ENCODE data around the gene GPX3.

GPX3 gene

DNA sequence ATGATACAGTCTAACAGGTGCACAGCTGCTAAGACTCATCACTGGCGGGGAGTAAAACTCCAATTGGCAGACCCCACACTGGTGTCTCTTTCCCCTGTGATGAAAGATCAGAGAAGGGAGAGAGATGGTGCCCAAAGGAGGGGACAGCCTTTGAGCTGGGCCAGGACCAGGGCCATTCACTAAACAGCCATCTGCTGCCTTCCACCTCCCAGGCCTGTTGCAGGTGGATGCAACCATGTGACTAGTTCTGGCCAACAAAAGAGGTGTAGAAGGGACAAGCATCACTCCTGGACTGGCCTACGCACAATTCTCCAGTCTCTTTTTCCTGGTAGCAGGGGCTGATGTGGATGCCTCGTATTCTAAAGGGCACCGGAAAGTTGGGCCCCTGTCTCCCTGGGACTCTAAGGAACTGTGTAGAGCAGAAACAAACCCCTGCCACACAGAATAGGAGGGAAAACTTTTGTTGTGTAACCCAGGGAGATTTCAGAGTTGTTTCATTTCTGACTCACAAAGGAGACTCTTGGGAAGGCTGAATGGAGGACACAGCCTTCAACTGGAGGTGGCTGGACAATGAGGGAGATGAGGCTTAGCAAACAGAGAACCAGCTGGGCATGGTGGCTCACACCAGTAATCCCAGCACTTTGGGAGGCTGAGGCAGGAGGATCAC lies 33.5 kb downstream of the GPX3 start:
- H3K27ac ChIP-seq, result peak overlapping the region; percentile 16
- no peak for DNase-seq (ENCODE audit: low read depth, low spot score)

GRCh38 chr5:151054709-151055108 lies 34.3 kb downstream of the GPX3 start:
- peak overlapping the region; percentile 16 for H3K27ac ChIP-seq
- DNase-seq (ENCODE audit: low read depth, low spot score), result no peak

GRCh38 chr5:151055336-151055735 lies 34.9 kb downstream of the GPX3 start:
- H3K27ac ChIP-seq, result no peak overlapping the region
- DNase-seq (ENCODE audit: low read depth, low spot score), result no peak

DNA sequence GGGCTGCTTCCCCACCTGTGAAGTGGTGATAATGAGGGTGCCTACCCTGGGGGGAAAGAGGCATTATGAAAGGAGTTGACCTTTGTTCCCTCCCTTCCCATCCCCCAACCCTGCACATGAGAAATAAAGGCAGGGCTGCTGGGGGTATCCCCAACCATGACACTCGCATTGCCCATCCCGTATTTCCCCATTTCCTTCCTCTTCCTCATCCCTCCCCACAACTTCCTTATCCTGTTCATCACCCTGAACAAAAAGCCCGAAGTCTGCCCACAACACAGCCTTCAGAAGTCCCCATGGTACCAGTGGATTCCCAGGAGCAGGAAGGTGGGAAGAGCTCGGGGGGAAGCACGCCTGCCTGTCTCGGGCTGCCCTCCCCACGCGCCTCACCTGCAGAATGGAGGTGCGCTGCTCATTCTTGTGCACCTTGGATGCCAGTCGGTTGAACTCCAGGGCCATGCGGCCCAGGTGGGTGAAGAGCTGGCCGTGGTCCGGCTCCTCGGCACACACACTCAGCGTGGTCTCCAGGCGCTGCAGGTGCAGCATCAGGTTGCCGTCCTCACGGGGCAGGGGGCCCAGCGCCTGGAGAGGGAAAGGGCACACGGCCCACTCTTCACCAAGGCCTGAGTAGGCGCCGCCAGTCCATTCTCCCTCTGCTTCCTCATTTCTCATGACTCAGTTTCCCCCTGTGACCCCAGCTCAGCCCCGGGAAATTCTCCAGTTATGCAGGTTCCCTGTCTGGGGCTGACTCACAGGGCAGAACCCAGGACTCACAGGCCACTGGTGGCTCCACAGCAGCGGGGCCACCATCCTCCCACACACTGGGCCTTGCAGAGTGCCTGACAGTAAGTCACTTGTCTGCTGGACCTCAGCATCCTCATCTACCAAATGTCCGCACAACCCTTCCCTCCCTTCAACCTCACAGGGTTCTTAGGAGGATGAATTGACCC lies 36.3 kb downstream of the GPX3 start:
- H3K27ac ChIP-seq, result no peak overlapping the region

GRCh38 chr5:151058301-151058700 lies 37.9 kb downstream of the GPX3 start:
- H3K27ac ChIP-seq, result no peak overlapping the region
- DNase-seq (ENCODE audit: low read depth, low spot score), result no peak

More for the DNA sequence above, 36.3 kb downstream of the GPX3 start:
- no peak for DNase-seq (ENCODE audit: low read depth, low spot score)

DNA sequence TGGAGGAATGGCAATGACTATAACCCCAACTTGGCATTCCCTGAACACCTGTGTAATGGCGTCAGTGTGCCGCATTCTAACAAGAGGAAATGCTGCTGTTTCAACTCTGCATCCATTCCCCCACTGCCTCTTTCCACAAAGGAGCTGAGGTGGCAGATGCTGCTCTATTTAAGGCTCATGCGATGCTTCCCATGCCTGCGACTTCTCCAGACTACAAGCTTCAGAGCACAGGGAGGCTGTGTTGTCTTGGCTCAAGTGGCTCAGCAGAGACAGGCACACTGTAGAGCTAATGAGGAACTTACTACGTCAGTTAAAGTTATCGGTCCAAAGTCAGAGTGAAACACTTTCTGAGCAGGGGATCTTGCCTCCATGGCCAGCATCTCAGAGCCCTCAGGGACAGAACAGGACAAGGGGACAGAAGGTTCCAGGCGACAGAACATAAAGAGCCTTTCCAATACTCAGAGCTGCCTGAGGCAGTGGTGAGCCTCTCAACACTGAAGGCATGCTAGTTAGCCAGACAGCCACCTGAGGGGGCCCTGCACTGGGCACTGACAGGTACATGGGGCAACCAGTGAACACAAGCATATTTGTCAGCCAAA lies 38.6 kb downstream of the GPX3 start:
- DNase-seq (ENCODE audit: low read depth, low spot score), result no peak
- no peak overlapping the region for H3K27ac ChIP-seq

DNA sequence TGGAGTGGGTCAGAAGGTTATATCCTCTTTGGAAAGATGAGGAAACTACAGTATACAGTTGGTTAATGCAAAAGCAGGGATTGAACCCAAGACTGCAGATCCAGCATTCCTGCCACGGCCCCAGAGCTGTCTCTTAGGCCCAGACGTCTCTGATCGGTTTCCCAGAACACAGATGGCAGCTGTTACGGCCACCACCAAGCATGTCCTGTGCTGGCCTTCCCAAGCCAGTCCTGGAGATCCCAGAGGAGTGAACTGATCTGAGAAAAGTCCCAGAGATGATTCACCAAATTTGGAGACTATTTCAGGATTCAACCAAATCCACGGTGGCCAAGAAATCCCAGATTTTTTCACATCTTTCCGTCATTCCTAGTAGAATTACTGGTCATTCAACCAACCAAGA lies 40.4 kb downstream of the GPX3 start:
- DNase-seq (ENCODE audit: low read depth, low spot score), result no peak
- no peak overlapping the region for H3K27ac ChIP-seq

DNA sequence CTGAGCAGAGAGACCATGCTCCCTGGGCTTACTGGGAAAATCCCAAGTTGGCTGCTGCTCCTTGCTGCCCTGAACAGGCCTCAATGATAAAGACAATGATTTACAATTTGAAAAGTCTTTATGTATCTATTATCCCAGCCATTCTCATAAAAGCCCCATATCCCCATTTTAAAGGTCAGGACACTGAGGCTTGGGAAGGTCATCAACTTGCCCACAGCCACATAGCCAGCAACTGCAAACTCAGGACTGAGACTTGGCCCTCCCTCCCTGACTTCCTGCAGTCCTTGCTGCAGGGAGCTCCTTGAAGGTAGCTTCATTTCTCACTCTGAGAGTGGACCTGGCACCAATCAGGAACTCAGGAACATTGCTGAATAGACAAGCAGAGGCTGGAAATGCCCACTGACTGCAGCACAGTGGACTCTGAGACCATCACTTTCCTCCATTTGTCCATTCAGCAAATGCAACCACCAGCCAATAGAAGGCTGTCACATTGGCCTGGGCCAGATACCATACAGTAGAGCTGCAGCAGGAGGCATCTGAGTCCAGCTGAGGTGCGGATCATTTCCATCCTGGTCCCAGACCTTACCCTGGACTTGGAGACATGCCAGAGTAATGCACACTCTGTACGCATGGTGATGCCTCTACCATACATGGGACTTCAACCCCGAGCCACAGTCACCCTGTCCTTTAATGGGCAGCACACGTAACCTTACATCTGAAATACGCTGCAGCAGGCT lies 42.2 kb downstream of the GPX3 start:
- no peak overlapping the region for H3K27ac ChIP-seq
- no peak for DNase-seq (ENCODE audit: low read depth, low spot score)

DNA sequence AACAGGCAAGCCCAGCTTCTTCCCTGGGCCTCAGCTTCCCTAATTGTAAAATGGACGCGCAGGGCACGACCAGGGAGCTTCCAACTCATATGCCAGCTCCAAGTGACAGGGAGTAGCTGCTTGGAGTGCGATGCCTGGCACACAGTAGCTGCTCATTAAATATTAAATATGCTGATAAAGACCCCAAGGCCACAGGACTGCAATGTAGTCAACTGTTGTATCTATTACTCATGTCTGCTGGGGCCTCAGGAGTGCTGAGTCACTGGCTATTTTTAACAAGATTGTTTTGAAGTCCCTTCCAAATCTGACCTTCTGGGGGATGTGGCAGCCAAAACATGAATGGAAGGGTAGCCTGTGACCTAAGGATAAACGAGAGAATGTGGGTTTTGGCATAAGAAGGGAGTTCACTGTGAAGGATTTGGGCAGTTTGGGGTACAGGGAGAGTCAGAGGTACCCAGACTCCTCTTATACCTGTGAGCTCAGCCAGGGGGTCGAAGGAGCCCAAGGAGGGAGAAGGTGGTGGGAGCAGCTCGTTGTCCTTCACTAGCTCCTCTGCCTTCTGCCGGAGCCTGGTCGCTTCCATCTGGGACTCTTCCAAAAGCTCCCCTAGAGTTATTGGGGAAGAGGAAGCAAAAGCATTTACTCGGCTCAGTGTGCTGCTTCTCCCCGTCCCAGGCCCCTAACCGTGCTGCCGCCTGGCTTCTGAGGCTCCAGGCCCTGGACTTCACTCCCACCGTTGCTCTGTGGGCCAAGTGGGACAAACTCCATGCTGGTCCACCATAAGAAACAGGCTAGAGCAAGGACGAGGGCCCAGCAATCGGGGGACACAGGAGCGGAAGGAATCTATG lies 43.0 kb downstream of the GPX3 start:
- no peak overlapping the region for H3K27ac ChIP-seq
- DNase-seq (ENCODE audit: low read depth, low spot score), result no peak

DNA sequence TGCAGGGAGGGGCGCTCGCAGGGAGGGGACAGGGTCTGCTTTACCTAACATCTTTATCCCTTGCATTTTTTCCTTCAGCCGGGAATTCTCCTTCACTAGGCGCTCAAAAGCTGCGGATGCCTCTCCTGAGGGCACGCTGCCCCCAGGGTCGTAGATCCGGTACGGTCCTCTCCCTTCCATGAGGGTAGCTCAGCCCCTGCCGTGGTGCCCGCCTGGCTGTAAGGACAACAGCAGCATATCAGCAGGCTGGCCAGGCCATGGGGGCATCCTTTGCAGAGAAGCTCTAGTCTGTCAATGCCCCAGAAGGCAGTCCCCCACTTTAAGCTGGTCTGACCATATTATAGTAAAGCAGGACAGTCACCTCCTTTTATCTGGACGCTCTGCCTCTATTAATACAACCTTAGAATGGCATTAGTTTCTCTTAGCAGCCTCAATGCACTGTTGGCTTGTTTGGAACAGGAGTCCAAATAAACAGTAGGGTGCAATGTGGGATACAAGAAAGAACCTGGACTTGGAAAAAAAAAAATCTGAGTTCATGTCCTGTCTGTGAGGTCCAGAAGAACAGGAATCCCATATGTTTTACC lies 44.6 kb downstream of the GPX3 start:
- H3K27ac ChIP-seq, result no peak overlapping the region
- no peak for DNase-seq (ENCODE audit: low read depth, low spot score)

DNA sequence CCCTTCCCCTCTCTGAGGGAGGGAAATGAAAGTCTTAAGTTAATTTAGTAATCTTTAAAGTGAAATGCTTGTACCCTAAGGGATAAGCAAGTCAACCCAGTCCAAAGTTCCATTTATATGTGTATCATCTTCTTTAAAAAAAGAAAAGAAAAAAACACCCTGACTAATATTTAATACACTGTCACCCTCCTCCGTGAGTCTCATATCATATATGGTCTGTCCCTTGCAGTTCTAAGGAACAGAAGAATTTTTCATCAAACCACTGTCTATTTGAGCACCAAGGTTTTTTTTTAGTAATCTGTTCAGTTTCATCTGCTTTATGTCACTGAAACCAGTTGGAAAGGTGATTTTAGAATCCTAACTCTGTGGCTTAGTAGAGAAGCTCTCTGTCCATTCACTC lies 45.2 kb downstream of the GPX3 start:
- no peak overlapping the region for H3K27ac ChIP-seq
- no peak for DNase-seq (ENCODE audit: low read depth, low spot score)

DNA sequence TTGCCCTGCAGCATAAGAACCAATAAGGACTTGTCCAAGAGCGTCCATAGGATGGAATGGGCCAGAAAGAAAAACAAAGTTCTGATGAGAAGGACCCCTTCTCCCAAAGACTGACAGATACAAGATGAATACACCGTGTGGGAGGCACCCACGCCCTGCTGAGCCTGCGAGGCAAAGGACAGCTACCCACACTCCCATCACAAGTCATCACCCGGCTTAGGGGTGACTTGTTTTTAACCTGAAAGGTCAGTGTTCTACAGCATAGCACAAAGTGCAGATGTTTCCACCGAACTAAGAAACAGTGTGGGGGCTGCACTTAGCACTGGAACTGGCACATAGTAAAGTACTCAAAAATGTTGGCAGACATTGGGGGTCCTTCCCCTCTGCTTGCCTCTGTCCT lies 46.5 kb downstream of the GPX3 start:
- DNase-seq (ENCODE audit: low read depth, low spot score), result no peak
- no peak overlapping the region for H3K27ac ChIP-seq

DNA sequence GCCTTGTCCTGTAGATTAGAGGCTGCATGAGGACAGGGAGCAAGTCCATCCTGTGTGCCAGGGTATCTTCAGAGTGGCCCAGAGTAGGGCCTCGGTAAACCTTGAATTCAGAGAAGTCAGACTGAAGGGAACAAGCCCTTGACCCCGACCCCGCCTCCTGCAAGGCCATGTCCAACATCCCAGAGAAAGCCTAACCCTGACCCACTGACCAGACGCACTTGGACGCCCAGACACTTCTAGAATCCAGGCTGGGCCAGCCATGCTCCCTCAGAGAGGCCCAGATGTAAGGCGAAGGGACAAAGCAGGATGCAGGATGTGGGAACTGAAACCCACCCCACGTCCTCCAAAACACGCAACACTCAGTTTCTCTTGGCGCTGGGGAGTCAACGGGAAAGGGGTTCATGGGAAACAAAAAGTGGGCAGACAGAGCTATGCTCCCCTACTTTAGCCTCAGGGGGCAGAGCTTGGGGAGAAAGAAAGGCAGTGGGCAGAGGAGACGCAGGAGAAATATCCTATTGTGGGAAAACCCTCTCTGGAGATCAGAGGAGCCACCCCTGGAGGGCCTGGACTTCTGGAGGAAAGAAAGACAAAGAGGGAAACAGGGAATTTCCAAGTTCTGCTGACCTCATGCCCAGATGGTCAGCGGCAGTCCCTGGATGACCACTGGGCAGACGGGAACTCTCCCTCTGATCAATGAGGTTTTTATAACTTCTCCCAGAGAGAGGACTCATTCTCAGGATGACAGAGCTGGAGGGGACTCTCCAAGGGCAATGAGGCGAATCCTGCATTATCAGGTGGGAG lies 47.4 kb downstream of the GPX3 start:
- no peak for DNase-seq (ENCODE audit: low read depth, low spot score)
- no peak overlapping the region for H3K27ac ChIP-seq

DNA sequence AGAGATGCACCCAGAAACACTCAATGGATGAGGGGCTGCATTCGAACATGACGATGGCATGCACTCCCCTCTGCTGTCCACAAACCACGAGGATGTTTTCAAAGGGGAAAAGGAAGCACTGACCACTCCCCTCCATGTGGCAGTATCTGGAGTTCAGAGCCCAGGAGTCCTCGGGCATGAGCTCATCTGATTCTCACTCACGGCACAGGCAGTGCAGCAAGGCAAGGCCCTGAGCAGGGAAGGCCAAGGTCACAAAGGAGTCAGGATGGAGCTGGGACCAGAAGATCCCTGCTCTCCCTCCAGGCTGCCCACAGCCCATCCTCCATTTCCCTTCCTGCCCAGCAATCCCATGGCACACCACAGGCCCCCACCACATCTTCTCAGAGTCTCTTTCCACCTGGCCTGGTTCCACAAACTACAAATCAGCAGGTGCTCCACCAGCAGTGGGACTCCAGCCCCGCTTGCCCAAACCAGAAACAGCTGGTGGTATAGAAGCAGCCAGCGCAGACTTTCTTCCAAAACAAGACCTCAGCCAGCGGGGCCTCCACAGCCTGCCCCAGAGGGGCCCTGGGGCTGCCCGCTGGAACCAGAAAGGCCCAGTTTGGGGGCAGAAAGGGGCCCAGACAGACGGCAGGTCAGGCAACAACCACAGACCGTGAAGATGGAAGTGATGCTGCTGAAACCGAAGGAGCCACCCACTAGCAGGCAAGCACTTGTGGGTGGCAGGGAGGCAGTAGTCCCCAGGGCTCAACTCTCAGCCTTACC lies 48.2 kb downstream of the GPX3 start:
- H3K27ac ChIP-seq, result no peak overlapping the region
- no peak for DNase-seq (ENCODE audit: low read depth, low spot score)

DNA sequence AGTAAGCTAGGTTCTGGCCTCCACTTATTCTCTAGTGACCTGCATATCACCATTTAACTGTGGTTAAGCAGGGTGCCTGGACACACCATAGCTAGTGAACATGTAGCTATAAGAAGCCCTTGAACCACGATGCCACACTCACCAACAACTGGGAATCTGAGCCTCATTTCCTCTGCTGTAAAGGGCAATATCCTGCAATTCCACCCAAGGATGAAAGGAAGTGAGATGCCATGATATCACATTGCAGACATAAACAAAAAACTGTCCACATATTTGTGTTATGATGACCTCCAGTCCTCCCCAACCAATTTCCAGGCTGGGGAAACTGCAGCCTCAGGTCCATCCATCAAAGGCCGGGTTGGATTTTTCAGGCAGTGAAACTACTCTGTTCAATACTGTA lies 50.1 kb downstream of the GPX3 start:
- no peak for DNase-seq (ENCODE audit: low read depth, low spot score)
- H3K27ac ChIP-seq, result peak overlapping the region; percentile 95

GRCh38 chr5:151071021-151071420 lies 50.6 kb downstream of the GPX3 start:
- no peak for DNase-seq (ENCODE audit: low read depth, low spot score)
- H3K27ac ChIP-seq, result peak overlapping the region; percentile 95

GRCh38 chr5:151071848-151072629 lies 51.6 kb downstream of the GPX3 start:
- peak overlapping the region; percentile 95 for H3K27ac ChIP-seq
- DNase-seq (ENCODE audit: low read depth, low spot score), result no peak
